Measurements from ENCODE around the gene F7. TPM values are rescaled to one million over a fixed set of nuclear protein-coding genes. Genes with fewer than 3 reads are reported as not detected.

Gene F7
- total and polyA plus RNA-seq, 2 donors: 0.14 to 0.24 TPM

GRCh38 chr13:113084094-113084942, 21.3 kb upstream of the F7 start:
- Histone ChIP-seq H3K4me1 (ENCODE audit: control insufficient read depth in 2 of 2, insufficient read depth in 2 of 2, low read length in 2 of 2) (peaks cover 0 to 3% of the 10 kb centered on the region in 2 donors), H3K9me3 (ENCODE audit: control insufficient read depth in 2 of 2, insufficient read depth in 1 of 2, low read length in 1 of 2) (peaks cover 0 to 20% of the 10 kb centered on the region in 2 donors), H3K27ac (ENCODE audit: low read depth in 1 of 2, low read length in 1 of 2) (peak overlapping the region in 1 of 2 donors; percentile 5), H3K27me3 (ENCODE audit: control insufficient read depth in 2 of 2, insufficient read depth in 1 of 2, low read length in 1 of 2) (no peaks in the 10 kb centered on the region), H3K4me3 (ENCODE audit: low read length in 2 of 2) (no peak overlapping the region), H3K36me3 (ENCODE audit: control insufficient read depth in 2 of 2, insufficient read depth in 2 of 2, low read length in 1 of 2) (no peaks in the 10 kb centered on the region)
- WGBS: 95% methylated on average over 25 of the region's 25 CpGs
- no peak for DNase-seq (ENCODE audit: low read depth in 6 of 9, low spot score in 9 of 9)

GRCh38 chr13:113084943-113085540, 20.5 kb upstream of the F7 start:
- no peak overlapping the region for H3K27ac ChIP-seq (ENCODE audit: low read depth in 1 of 2, low read length in 1 of 2)
- no peak overlapping the region for H3K4me3 ChIP-seq (ENCODE audit: low read length in 2 of 2)
- no peaks in the 10 kb centered on the region for H3K36me3 ChIP-seq (ENCODE audit: control insufficient read depth in 2 of 2, insufficient read depth in 2 of 2, low read length in 1 of 2)
- H3K27me3 ChIP-seq (ENCODE audit: control insufficient read depth in 2 of 2, insufficient read depth in 1 of 2, low read length in 1 of 2): no peaks in the 10 kb centered on the region
- WGBS: 95% methylated on average over 24 of the region's 24 CpGs
- DNase-seq (ENCODE audit: low read depth in 6 of 9, low spot score in 9 of 9): no peak
- peaks cover 0 to 3% of the 10 kb centered on the region in 2 donors for H3K4me1 ChIP-seq (ENCODE audit: control insufficient read depth in 2 of 2, insufficient read depth in 2 of 2, low read length in 2 of 2)
- H3K9me3 ChIP-seq (ENCODE audit: control insufficient read depth in 2 of 2, insufficient read depth in 1 of 2, low read length in 1 of 2): peaks cover 0 to 20% of the 10 kb centered on the region in 2 donors

GRCh38 chr13:113086031-113086750, 19.4 kb upstream of the F7 start:
- WGBS: 92% methylated on average over 32 of the region's 32 CpGs
- Histone ChIP-seq H3K27ac (ENCODE audit: low read depth in 1 of 2, low read length in 1 of 2) (no peak overlapping the region), H3K9me3 (ENCODE audit: control insufficient read depth in 2 of 2, insufficient read depth in 1 of 2, low read length in 1 of 2) (peaks cover 0 to 20% of the 10 kb centered on the region in 2 donors), H3K36me3 (ENCODE audit: control insufficient read depth in 2 of 2, insufficient read depth in 2 of 2, low read length in 1 of 2) (no peaks in the 10 kb centered on the region), H3K4me3 (ENCODE audit: low read length in 2 of 2) (no peak overlapping the region), H3K27me3 (ENCODE audit: control insufficient read depth in 2 of 2, insufficient read depth in 1 of 2, low read length in 1 of 2) (no peaks in the 10 kb centered on the region), H3K4me1 (ENCODE audit: control insufficient read depth in 2 of 2, insufficient read depth in 2 of 2, low read length in 2 of 2) (peaks cover 0 to 3% of the 10 kb centered on the region in 2 donors)
- no peak for DNase-seq (ENCODE audit: low read depth in 6 of 9, low spot score in 9 of 9)

DNA sequence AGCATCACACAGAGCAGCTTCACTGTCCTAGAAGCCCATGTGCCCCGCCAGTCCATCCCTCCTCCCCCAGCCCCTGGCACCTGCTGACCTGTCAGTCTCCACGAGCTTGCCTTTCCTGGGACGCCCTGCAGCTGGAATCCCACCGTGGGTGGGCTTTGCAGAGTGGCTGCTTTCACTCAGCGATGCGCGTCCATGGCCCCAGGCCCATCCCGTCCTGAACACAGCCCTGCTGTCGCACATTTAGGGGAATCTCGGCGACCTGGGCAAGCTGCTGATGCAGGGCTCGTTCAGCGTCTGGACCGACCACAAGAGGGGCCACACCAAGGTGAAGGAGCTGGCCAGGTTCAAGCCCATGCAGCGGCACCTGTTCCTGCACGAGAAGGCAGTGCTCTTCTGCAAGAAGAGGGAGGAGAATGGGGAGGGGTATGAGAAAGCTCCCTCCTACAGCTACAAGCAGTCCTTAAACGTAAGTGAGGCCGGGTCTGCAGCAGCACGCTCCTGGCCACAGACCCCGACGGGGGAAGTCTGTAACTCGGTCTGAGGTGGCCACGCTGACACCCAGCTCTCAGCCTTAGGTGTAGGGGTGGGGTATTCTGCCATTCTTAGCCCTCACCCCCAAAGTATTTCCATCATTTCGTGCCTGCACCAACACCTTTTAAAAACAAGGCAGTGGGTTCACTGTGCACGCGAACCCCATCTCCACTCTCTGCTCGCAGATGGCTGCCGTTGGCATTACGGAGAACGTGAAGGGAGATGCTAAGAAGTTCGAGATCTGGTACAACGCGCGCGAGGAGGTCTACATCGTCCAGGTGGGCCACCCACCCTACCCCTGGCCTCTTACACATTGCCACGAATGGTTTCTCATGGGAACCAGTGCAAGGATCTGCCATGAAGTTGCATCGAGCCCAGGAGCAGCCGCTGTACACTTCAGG, 18.3 kb upstream of the F7 start:
- WGBS: 96% methylated on average over 39 of the region's 39 CpGs

DNA sequence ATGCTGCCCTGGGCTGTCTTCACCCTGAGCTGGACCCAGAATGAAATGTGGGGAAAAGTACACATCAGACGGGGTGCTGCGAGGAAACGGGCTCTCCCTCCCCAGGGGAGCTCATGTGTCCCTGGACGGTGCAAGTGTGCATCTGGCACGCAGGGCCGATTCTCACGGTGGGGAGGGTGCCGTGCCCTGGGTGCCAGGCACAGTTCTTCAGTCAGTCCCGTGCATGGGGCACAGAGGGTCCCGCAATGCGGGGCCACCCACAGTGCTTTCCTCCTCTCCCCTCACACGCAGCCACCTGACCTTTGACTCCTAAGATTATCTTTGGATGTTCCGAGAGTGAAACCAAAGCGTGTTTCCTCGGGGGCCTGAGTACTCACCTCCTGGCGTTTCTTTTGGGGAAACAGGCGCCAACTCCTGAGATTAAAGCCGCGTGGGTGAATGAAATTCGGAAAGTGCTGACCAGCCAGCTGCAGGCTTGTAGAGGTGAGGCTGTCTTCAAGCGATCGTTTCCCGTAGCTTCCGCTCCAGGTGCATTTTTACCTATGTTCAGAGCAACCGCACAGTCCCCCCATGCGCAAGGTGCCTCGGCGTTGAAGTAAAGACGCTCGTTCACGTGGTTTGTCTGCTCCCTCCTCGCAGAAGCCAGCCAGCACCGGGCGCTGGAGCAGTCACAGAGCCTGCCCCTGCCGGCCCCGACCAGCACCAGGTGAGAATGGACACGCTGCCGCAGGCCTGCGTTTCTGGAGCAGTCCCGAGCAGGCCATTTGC, 17.5 kb upstream of the F7 start:
- no peak for DNase-seq (ENCODE audit: low read depth in 6 of 9, low spot score in 9 of 9)
- 98% methylated on average over 40 of the region's 40 CpGs for WGBS
- H3K36me3 ChIP-seq (ENCODE audit: control insufficient read depth in 2 of 2, insufficient read depth in 2 of 2, low read length in 1 of 2): no peaks in the 10 kb centered on the region

More for the DNA sequence above, 18.3 kb upstream of the F7 start:
- Histone ChIP-seq H3K27me3 (ENCODE audit: control insufficient read depth in 2 of 2, insufficient read depth in 1 of 2, low read length in 1 of 2) (no peaks in the 10 kb centered on the region), H3K4me3 (ENCODE audit: low read length in 2 of 2) (no peak overlapping the region), H3K9me3 (ENCODE audit: control insufficient read depth in 2 of 2, insufficient read depth in 1 of 2, low read length in 1 of 2) (peaks cover 0 to 20% of the 10 kb centered on the region in 2 donors), H3K36me3 (ENCODE audit: control insufficient read depth in 2 of 2, insufficient read depth in 2 of 2, low read length in 1 of 2) (no peaks in the 10 kb centered on the region), H3K4me1 (ENCODE audit: control insufficient read depth in 2 of 2, insufficient read depth in 2 of 2, low read length in 2 of 2) (peaks cover 0 to 3% of the 10 kb centered on the region in 2 donors), H3K27ac (ENCODE audit: low read depth in 1 of 2, low read length in 1 of 2) (no peak overlapping the region)
- no peak for DNase-seq (ENCODE audit: low read depth in 6 of 9, low spot score in 9 of 9)

GRCh38 chr13:113088691-113089020, 16.9 kb upstream of the F7 start:
- H3K27ac ChIP-seq (ENCODE audit: low read depth in 1 of 2, low read length in 1 of 2): no peak overlapping the region
- H3K4me1 ChIP-seq (ENCODE audit: control insufficient read depth in 2 of 2, insufficient read depth in 2 of 2, low read length in 2 of 2): no peaks in the 10 kb centered on the region
- H3K4me3 ChIP-seq (ENCODE audit: low read length in 2 of 2): no peak overlapping the region
- H3K9me3 ChIP-seq (ENCODE audit: control insufficient read depth in 2 of 2, insufficient read depth in 1 of 2, low read length in 1 of 2): peaks cover 0 to 20% of the 10 kb centered on the region in 2 donors
- H3K36me3 ChIP-seq (ENCODE audit: control insufficient read depth in 2 of 2, insufficient read depth in 2 of 2, low read length in 1 of 2): no peaks in the 10 kb centered on the region
- WGBS: 96% methylated on average over 17 of the region's 17 CpGs
- no peaks in the 10 kb centered on the region for H3K27me3 ChIP-seq (ENCODE audit: control insufficient read depth in 2 of 2, insufficient read depth in 1 of 2, low read length in 1 of 2)
- no peak for DNase-seq (ENCODE audit: low read depth in 6 of 9, low spot score in 9 of 9)

More for the DNA sequence above, 17.5 kb upstream of the F7 start:
- H3K27ac ChIP-seq (ENCODE audit: low read depth in 1 of 2, low read length in 1 of 2): no peak overlapping the region
- peaks cover 0 to 20% of the 10 kb centered on the region in 2 donors for H3K9me3 ChIP-seq (ENCODE audit: control insufficient read depth in 2 of 2, insufficient read depth in 1 of 2, low read length in 1 of 2)
- peaks cover 0 to 3% of the 10 kb centered on the region in 2 donors for H3K4me1 ChIP-seq (ENCODE audit: control insufficient read depth in 2 of 2, insufficient read depth in 2 of 2, low read length in 2 of 2)
- H3K27me3 ChIP-seq (ENCODE audit: control insufficient read depth in 2 of 2, insufficient read depth in 1 of 2, low read length in 1 of 2): no peaks in the 10 kb centered on the region
- no peak overlapping the region for H3K4me3 ChIP-seq (ENCODE audit: low read length in 2 of 2)

GRCh38 chr13:113089693-113090414, 15.7 kb upstream of the F7 start:
- no peaks in the 10 kb centered on the region for H3K4me1 ChIP-seq (ENCODE audit: control insufficient read depth in 2 of 2, insufficient read depth in 2 of 2, low read length in 2 of 2)
- no peaks in the 10 kb centered on the region for H3K36me3 ChIP-seq (ENCODE audit: control insufficient read depth in 2 of 2, insufficient read depth in 2 of 2, low read length in 1 of 2)
- H3K9me3 ChIP-seq (ENCODE audit: control insufficient read depth in 2 of 2, insufficient read depth in 1 of 2, low read length in 1 of 2): peaks cover 0 to 14% of the 10 kb centered on the region in 2 donors
- DNase-seq (ENCODE audit: low read depth in 6 of 9, low spot score in 9 of 9): no peak
- WGBS: 97% methylated on average over 36 of the region's 36 CpGs
- H3K27me3 ChIP-seq (ENCODE audit: control insufficient read depth in 2 of 2, insufficient read depth in 1 of 2, low read length in 1 of 2): no peaks in the 10 kb centered on the region
- no peak overlapping the region for H3K4me3 ChIP-seq (ENCODE audit: low read length in 2 of 2)
- no peak overlapping the region for H3K27ac ChIP-seq (ENCODE audit: low read depth in 1 of 2, low read length in 1 of 2)

DNA sequence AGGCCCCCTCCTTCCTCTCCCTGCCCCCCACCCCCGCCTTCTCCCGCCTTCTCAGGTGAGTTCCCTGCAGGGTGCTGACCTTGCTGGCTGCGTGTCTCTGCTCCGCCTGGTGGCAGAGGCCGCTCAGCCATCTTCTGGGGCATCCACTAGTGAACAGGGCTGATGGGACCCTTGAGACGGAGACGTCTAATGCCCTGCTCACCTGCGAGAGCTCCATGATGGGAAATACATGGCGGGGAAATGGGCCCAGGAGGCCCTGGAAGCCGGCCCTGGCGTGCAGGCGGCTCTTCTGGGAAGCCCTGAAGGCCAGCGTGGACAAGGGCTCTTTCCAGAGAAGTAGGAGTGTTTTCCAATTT, 15.2 kb upstream of the F7 start:
- Histone ChIP-seq H3K27me3 (ENCODE audit: control insufficient read depth in 2 of 2, insufficient read depth in 1 of 2, low read length in 1 of 2) (no peaks in the 10 kb centered on the region), H3K9me3 (ENCODE audit: control insufficient read depth in 2 of 2, insufficient read depth in 1 of 2, low read length in 1 of 2) (peaks cover 0 to 9% of the 10 kb centered on the region in 2 donors), H3K36me3 (ENCODE audit: control insufficient read depth in 2 of 2, insufficient read depth in 2 of 2, low read length in 1 of 2) (no peaks in the 10 kb centered on the region), H3K4me1 (ENCODE audit: control insufficient read depth in 2 of 2, insufficient read depth in 2 of 2, low read length in 2 of 2) (no peaks in the 10 kb centered on the region), H3K27ac (ENCODE audit: low read depth in 1 of 2, low read length in 1 of 2) (no peak overlapping the region), H3K4me3 (ENCODE audit: low read length in 2 of 2) (no peak overlapping the region)
- no peak for DNase-seq (ENCODE audit: low read depth in 6 of 9, low spot score in 9 of 9)
- 94% methylated on average over 13 of the region's 13 CpGs for WGBS
